ENCODE measurements around the gene STX16. TPM values are rescaled to one million over a fixed set of nuclear protein-coding genes. Genes with fewer than 3 reads are reported as not detected.

Gene STX16
- total and polyA plus RNA-seq, 2 of the 13 experiments (the other 11 are each of a cell fraction or from before 2014, with no cell fraction given) = 28.0 to 72.7 TPM

DNA sequence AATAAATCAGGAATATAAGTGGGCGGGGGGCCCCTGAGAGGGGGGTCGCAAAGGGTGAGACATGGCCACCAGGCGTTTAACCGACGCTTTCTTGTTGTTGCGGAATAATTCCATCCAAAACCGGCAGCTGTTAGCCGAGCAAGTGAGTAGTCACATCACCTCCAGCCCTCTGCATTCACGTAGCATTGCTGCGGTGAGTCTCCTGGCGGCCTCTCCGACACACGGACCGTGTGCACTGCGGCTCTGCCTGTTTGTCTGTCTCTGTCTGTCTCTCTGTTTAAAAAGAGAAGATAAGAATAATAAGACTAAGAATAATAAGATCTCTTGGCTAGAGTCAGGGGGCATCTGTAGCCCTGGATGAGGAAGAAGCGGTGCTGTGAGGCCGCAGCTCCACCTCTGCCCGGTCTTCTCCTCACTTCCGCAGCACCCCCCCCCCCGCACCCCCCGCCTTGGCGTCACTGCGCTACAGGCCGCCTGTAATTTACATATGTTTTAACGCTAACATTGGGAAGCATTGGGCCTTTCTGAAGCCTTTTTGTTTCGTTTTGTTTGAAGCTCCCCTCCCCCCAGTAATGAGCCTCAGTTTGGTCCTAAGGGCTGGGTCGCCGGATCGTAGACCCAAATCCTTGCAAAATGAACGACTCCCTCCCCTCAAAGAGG lies 993 bp downstream of the STX16 start (continued):
- TF ChIP-seq, protein P1, sequence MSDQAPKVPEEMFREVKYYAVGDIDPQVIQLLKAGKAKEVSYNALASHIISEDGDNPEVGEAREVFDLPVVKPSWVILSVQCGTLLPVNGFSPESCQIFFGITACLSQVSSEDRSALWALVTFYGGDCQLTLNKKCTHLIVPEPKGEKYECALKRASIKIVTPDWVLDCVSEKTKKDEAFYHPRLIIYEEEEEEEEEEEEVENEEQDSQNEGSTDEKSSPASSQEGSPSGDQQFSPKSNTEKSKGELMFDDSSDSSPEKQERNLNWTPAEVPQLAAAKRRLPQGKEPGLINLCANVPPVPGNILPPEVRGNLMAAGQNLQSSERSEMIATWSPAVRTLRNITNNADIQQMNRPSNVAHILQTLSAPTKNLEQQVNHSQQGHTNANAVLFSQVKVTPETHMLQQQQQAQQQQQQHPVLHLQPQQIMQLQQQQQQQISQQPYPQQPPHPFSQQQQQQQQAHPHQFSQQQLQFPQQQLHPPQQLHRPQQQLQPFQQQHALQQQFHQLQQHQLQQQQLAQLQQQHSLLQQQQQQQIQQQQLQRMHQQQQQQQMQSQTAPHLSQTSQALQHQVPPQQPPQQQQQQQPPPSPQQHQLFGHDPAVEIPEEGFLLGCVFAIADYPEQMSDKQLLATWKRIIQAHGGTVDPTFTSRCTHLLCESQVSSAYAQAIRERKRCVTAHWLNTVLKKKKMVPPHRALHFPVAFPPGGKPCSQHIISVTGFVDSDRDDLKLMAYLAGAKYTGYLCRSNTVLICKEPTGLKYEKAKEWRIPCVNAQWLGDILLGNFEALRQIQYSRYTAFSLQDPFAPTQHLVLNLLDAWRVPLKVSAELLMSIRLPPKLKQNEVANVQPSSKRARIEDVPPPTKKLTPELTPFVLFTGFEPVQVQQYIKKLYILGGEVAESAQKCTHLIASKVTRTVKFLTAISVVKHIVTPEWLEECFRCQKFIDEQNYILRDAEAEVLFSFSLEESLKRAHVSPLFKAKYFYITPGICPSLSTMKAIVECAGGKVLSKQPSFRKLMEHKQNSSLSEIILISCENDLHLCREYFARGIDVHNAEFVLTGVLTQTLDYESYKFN (CRISPR knock-in tag; conservative IDR thresholded peaks at IDR 0.05) = no peak
- TF ChIP-seq PTBP1 (IDR thresholded peaks at IDR 0.05; ENCODE audit: low read depth, low read length, poor library complexity, severe bottlenecking) (no peak), RXRA (CRISPR knock-in tag; IDR thresholded peaks at IDR 0.05) (no peak), ZNF556 (CRISPR knock-in tag; IDR thresholded peaks at IDR 0.05; ENCODE audit: borderline replicate concordance) (no peak), FOXC1 (CRISPR knock-in tag; IDR thresholded peaks at IDR 0.05; ENCODE audit: borderline replicate concordance) (no peak; the same call in 1 of the 2 replicates), SIX4 (CRISPR knock-in tag; IDR thresholded peaks at IDR 0.05) (no peak), POLR2AphosphoS5 (IDR thresholded peaks at IDR 0.05; ENCODE audit: low read depth, low read length) (peak; percentile 57), POLR2AphosphoS2 (IDR thresholded peaks at IDR 0.05; ENCODE audit: low read depth, low read length) (no peak), SAP130 (CRISPR knock-in tag; IDR thresholded peaks at IDR 0.05; ENCODE audit: low read depth) (peak; percentile 74), ZNF563 (CRISPR knock-in tag; IDR thresholded peaks at IDR 0.05) (peak; percentile 27; the same call in 1 of the 2 replicates), HNRNPUL1 (IDR thresholded peaks at IDR 0.05; ENCODE audit: low read depth, low read length) (no peak), TP53 (CRISPR knock-in tag; conservative IDR thresholded peaks at IDR 0.05) (no peak), ZNF468 (CRISPR knock-in tag; IDR thresholded peaks at IDR 0.05) (no peak), CBFB (CRISPR knock-in tag; IDR thresholded peaks at IDR 0.05) (no peak), ZBTB38 (CRISPR knock-in tag; IDR thresholded peaks at IDR 0.05) (0 out of 2 replicates have a peak, but pooled peaks have one; percentile 38), GZF1 (CRISPR knock-in tag; IDR thresholded peaks at IDR 0.05) (no peak), MBD4 (IDR thresholded peaks at IDR 0.05; ENCODE audit: borderline replicate concordance, low read length) (no peak), ZNF569 (CRISPR knock-in tag; IDR thresholded peaks at IDR 0.05; ENCODE audit: borderline replicate concordance) (no peak), RORA (CRISPR knock-in tag; IDR thresholded peaks at IDR 0.05) (no peak)
- TF ChIP-seq, protein P2, sequence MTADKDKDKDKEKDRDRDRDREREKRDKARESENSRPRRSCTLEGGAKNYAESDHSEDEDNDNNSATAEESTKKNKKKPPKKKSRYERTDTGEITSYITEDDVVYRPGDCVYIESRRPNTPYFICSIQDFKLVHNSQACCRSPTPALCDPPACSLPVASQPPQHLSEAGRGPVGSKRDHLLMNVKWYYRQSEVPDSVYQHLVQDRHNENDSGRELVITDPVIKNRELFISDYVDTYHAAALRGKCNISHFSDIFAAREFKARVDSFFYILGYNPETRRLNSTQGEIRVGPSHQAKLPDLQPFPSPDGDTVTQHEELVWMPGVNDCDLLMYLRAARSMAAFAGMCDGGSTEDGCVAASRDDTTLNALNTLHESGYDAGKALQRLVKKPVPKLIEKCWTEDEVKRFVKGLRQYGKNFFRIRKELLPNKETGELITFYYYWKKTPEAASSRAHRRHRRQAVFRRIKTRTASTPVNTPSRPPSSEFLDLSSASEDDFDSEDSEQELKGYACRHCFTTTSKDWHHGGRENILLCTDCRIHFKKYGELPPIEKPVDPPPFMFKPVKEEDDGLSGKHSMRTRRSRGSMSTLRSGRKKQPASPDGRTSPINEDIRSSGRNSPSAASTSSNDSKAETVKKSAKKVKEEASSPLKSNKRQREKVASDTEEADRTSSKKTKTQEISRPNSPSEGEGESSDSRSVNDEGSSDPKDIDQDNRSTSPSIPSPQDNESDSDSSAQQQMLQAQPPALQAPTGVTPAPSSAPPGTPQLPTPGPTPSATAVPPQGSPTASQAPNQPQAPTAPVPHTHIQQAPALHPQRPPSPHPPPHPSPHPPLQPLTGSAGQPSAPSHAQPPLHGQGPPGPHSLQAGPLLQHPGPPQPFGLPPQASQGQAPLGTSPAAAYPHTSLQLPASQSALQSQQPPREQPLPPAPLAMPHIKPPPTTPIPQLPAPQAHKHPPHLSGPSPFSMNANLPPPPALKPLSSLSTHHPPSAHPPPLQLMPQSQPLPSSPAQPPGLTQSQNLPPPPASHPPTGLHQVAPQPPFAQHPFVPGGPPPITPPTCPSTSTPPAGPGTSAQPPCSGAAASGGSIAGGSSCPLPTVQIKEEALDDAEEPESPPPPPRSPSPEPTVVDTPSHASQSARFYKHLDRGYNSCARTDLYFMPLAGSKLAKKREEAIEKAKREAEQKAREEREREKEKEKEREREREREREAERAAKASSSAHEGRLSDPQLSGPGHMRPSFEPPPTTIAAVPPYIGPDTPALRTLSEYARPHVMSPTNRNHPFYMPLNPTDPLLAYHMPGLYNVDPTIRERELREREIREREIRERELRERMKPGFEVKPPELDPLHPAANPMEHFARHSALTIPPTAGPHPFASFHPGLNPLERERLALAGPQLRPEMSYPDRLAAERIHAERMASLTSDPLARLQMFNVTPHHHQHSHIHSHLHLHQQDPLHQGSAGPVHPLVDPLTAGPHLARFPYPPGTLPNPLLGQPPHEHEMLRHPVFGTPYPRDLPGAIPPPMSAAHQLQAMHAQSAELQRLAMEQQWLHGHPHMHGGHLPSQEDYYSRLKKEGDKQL (CRISPR knock-in tag; IDR thresholded peaks at IDR 0.05; ENCODE audit: low read depth) = no peak
- TF ChIP-seq, protein P3, sequence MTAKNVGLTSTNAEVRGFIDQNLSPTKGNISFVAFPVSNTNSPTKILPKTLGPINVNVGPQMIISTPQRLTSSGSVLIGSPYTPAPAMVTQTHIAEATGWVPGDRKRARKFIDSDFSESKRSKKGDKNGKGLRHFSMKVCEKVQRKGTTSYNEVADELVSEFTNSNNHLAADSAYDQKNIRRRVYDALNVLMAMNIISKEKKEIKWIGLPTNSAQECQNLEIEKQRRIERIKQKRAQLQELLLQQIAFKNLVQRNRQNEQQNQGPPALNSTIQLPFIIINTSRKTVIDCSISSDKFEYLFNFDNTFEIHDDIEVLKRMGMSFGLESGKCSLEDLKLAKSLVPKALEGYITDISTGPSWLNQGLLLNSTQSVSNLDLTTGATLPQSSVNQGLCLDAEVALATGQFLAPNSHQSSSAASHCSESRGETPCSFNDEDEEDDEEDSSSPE (CRISPR knock-in tag; IDR thresholded peaks at IDR 0.05) = no peak
